Panc1 (cell line): ENCODE results near the gene ZSCAN21.

ENCODE experiments used
- POLR2AphosphoS5 ChIP-seq: IDR thresholded peaks from 2 replicates; pipeline ENCODE4 v1.6.1; 2012; ENCODE audit warnings: mild to moderate bottlenecking, low read depth, low read length, moderate library complexity
- SIN3A ChIP-seq: IDR thresholded peaks from 2 replicates; pipeline ENCODE4 v1.6.1; 2012; ENCODE audit warnings: low read depth, mild to moderate bottlenecking, low read length, moderate library complexity, borderline replicate concordance; ENCODE audit not compliant: insufficient read depth
- TCF7L2 ChIP-seq: IDR thresholded peaks from 2 replicates; pipeline ENCODE4 v1.6.1; 2011; ENCODE audit warnings: mild to moderate bottlenecking, low read depth, low read length, inconsistent platforms
- TF ChIP-seq, protein P1 (sequence below): fragments of 450-650 bp; IDR thresholded peaks from 2 replicates; pipeline ENCODE4 v1.5.1; 2017; ENCODE audit warnings: mild to moderate bottlenecking
- TF ChIP-seq, protein P2 (sequence below), 2 experiments: IDR thresholded peaks; 2 replicates each; pipeline ENCODE4 v1.6.1; 2011 to 2012; ENCODE audit warnings: low read depth in 2 of 2, control low read depth in 1 of 2, low read length in 1 of 2, mild to moderate bottlenecking in 1 of 2, moderate library complexity in 1 of 2; ENCODE audit not compliant: insufficient read depth in 1 of 2

DNA sequence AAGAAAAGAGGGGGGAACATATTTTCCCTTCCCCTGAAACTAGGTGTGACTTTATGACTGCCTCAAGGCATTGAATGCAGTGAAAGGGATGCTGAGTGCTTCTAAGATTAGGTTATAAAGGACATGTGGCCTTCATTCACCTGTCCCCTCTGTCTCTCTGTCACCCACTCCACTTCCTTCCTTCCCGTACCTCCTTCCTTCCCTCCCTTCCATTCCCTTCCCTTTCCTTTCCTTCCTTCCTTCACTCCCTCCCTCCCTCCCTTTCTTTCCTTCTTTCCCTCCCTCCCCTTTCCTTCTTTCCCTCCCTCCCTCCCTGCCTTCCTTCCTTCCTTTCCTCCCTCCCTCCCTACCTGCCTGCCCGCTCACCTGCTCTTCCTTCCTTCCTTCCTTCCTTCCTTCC lies 38.7 kb upstream of the ZSCAN21 start:
- TF ChIP-seq, protein P1, sequence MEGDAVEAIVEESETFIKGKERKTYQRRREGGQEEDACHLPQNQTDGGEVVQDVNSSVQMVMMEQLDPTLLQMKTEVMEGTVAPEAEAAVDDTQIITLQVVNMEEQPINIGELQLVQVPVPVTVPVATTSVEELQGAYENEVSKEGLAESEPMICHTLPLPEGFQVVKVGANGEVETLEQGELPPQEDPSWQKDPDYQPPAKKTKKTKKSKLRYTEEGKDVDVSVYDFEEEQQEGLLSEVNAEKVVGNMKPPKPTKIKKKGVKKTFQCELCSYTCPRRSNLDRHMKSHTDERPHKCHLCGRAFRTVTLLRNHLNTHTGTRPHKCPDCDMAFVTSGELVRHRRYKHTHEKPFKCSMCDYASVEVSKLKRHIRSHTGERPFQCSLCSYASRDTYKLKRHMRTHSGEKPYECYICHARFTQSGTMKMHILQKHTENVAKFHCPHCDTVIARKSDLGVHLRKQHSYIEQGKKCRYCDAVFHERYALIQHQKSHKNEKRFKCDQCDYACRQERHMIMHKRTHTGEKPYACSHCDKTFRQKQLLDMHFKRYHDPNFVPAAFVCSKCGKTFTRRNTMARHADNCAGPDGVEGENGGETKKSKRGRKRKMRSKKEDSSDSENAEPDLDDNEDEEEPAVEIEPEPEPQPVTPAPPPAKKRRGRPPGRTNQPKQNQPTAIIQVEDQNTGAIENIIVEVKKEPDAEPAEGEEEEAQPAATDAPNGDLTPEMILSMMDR = no peak
- TF ChIP-seq SIN3A (no peak), TCF7L2 (no peak), POLR2AphosphoS5 (no peak)
- TF ChIP-seq, protein P2, sequence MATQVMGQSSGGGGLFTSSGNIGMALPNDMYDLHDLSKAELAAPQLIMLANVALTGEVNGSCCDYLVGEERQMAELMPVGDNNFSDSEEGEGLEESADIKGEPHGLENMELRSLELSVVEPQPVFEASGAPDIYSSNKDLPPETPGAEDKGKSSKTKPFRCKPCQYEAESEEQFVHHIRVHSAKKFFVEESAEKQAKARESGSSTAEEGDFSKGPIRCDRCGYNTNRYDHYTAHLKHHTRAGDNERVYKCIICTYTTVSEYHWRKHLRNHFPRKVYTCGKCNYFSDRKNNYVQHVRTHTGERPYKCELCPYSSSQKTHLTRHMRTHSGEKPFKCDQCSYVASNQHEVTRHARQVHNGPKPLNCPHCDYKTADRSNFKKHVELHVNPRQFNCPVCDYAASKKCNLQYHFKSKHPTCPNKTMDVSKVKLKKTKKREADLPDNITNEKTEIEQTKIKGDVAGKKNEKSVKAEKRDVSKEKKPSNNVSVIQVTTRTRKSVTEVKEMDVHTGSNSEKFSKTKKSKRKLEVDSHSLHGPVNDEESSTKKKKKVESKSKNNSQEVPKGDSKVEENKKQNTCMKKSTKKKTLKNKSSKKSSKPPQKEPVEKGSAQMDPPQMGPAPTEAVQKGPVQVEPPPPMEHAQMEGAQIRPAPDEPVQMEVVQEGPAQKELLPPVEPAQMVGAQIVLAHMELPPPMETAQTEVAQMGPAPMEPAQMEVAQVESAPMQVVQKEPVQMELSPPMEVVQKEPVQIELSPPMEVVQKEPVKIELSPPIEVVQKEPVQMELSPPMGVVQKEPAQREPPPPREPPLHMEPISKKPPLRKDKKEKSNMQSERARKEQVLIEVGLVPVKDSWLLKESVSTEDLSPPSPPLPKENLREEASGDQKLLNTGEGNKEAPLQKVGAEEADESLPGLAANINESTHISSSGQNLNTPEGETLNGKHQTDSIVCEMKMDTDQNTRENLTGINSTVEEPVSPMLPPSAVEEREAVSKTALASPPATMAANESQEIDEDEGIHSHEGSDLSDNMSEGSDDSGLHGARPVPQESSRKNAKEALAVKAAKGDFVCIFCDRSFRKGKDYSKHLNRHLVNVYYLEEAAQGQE (IDR thresholded peaks at IDR 0.05; ENCODE audit: insufficient read depth in 1 of 2, low read depth in 2 of 2, low read length in 1 of 2) = no peak
